Esophagus squamous epithelium (tissue), 4 donors: ENCODE data around the gene OPCML.

ENCODE experiments used
- CTCF ChIP-seq, 6 experiments: fragments of 450-650 bp in 4 of 6; fragments of 200-600 bp in 2 of 6; sonication (generic) in 2 of 6; IDR thresholded peaks; one replicate each; pipeline ENCODE4 v1.5.1; 2016 to 2019; ENCODE audit warnings: antibody characterized with exemption in 6 of 6, mild to moderate bottlenecking in 4 of 6, moderate library complexity in 4 of 6
- POLR2A ChIP-seq, 4 donors: fragments of 450-650 bp; IDR thresholded peaks; one replicate each; pipeline ENCODE4 v1.6.1; 2017; ENCODE audit warnings: antibody characterized with exemption in 4 of 4, mild to moderate bottlenecking in 4 of 4, moderate library complexity in 3 of 4

- TF ChIP-seq CTCF (IDR thresholded peaks at IDR 0.05) (no peak), POLR2A (IDR thresholded peaks at IDR 0.05) (no peak)
These were observed 205.5 kb downstream of the OPCML start for GRCh38 chr11:133326849-133327248.
